Immature natural killer cell (primary cell): ENCODE data around the gene BTG4. TPM values are rescaled to one million over a fixed set of nuclear protein-coding genes. Genes with fewer than 3 reads are reported as not detected.

Source experiments
- DNase-seq, 3 donors: peaks; one replicate each; pipeline ENCODE4 v3.0.0; 2022; ENCODE audit warnings: mixed read lengths in 1 of 3
- H3K27ac Mint-ChIP-seq, 6 donors: one replicate each; pipeline ENCODE4 v1.8.0; 2020; ENCODE audit warnings: mixed read lengths in 6 of 6, mild to moderate bottlenecking in 5 of 6, inconsistent platforms in 4 of 6, moderate library complexity in 3 of 6
- H3K27me3 Mint-ChIP-seq, 3 donors: one replicate each; pipeline ENCODE4 v1.8.0; 2020 to 2021; ENCODE audit warnings: low read depth in 3 of 3, mild to moderate bottlenecking in 3 of 3, mixed read lengths in 3 of 3, moderate library complexity in 3 of 3, inconsistent platforms in 1 of 3
- H3K36me3 Mint-ChIP-seq, 3 donors: one replicate each; pipeline ENCODE4 v1.8.0; 2020; ENCODE audit warnings: mixed read lengths in 3 of 3, inconsistent platforms in 2 of 3, mild to moderate bottlenecking in 2 of 3
- H3K4me1 Mint-ChIP-seq, 2 donors: one replicate each; pipeline ENCODE4 v1.8.0; 2020; ENCODE audit warnings: inconsistent platforms in 2 of 2, mild to moderate bottlenecking in 2 of 2, mixed read lengths in 2 of 2, moderate library complexity in 1 of 2
- H3K4me3 Mint-ChIP-seq, 5 donors: one replicate each; pipeline ENCODE4 v1.8.0; 2020; ENCODE audit warnings: mild to moderate bottlenecking in 5 of 5, mixed read lengths in 5 of 5, inconsistent platforms in 3 of 5, moderate library complexity in 3 of 5
- H3K9me3 Mint-ChIP-seq, 6 donors: one replicate each; pipeline ENCODE4 v1.8.0; 2020; ENCODE audit warnings: mild to moderate bottlenecking in 6 of 6, mixed read lengths in 6 of 6, inconsistent platforms in 4 of 6, moderate library complexity in 3 of 6
- polyA plus RNA-seq, 3 donors: library from polyadenylated mRNA; unstranded; fragments of 300-500 nt; fragmentation: Illumina TruSeq; gene quantifications; one replicate each; pipeline ENCODE4 v1.2.3, GENCODE V29; 2021

The BTG4 gene
- polyA plus RNA-seq, 3 donors from 2014 or later = not detected

- Mint-ChIP-seq H3K36me3 (no peaks in the 10 kb centered on the region), H3K27ac (no peak overlapping the region), H3K9me3 (peaks cover 0 to 2% (median 0%) of the 10 kb centered on the region in 6 donors), H3K4me3 (no peak overlapping the region), H3K4me1 (no peaks in the 10 kb centered on the region), H3K27me3 (peaks cover 0 to 10% (median 2%) of the 10 kb centered on the region in 3 donors)
- DNase-seq = no peak
These were observed 48.9 kb downstream of the BTG4 start for GRCh38 chr11:111463276-111463675.

- Mint-ChIP-seq H3K27ac (no peak overlapping the region), H3K4me1 (no peaks in the 10 kb centered on the region), H3K9me3 (peaks cover 0 to 2% (median 0%) of the 10 kb centered on the region in 6 donors), H3K27me3 (peaks cover 0 to 10% (median 4%) of the 10 kb centered on the region in 3 donors), H3K4me3 (no peak overlapping the region), H3K36me3 (no peaks in the 10 kb centered on the region)
- DNase-seq = no peak
These were observed 49.9 kb downstream of the BTG4 start for GRCh38 chr11:111462329-111462728.

- Mint-ChIP-seq H3K27ac (no peak overlapping the region), H3K4me1 (no peaks in the 10 kb centered on the region), H3K4me3 (no peak overlapping the region), H3K9me3 (peaks cover 0 to 2% (median 0%) of the 10 kb centered on the region in 6 donors), H3K27me3 (peaks cover 0 to 10% (median 4%) of the 10 kb centered on the region in 3 donors), H3K36me3 (no peaks in the 10 kb centered on the region)
- no peak for DNase-seq
These were observed 50.5 kb downstream of the BTG4 start for GRCh38 chr11:111461460-111462235.

- Mint-ChIP-seq H3K4me1 (no peaks in the 10 kb centered on the region), H3K4me3 (no peak overlapping the region), H3K27ac (no peak overlapping the region), H3K27me3 (peaks cover 0 to 10% (median 4%) of the 10 kb centered on the region in 3 donors), H3K36me3 (no peaks in the 10 kb centered on the region), H3K9me3 (peaks cover 0 to 2% (median 0%) of the 10 kb centered on the region in 6 donors)
- no peak for DNase-seq
These were observed 51.3 kb downstream of the BTG4 start for GRCh38 chr11:111460856-111461255.

- Mint-ChIP-seq H3K9me3 (peaks cover 0 to 2% (median 0%) of the 10 kb centered on the region in 6 donors), H3K36me3 (no peaks in the 10 kb centered on the region), H3K4me1 (no peaks in the 10 kb centered on the region), H3K4me3 (no peak overlapping the region), H3K27me3 (peaks cover 0 to 10% (median 4%) of the 10 kb centered on the region in 3 donors), H3K27ac (no peak overlapping the region)
- no peak for DNase-seq
These were observed 51.8 kb downstream of the BTG4 start for GRCh38 chr11:111460340-111460739.

GRCh38 chr11:111459506-111460270, 52.5 kb downstream of the BTG4 start:
- no peaks in the 10 kb centered on the region for H3K36me3 Mint-ChIP-seq
- no peak for DNase-seq
- H3K4me1 Mint-ChIP-seq = no peaks in the 10 kb centered on the region
- peaks cover 0 to 10% (median 4%) of the 10 kb centered on the region in 3 donors for H3K27me3 Mint-ChIP-seq
- no peaks in the 10 kb centered on the region for H3K9me3 Mint-ChIP-seq
- no peak overlapping the region for H3K4me3 Mint-ChIP-seq
- no peak overlapping the region for H3K27ac Mint-ChIP-seq

GRCh38 chr11:111457731-111458368, 54.3 kb downstream of the BTG4 start:
- H3K4me3 Mint-ChIP-seq = no peak overlapping the region
- H3K9me3 Mint-ChIP-seq = no peaks in the 10 kb centered on the region
- peaks cover 0 to 11% (median 4%) of the 10 kb centered on the region in 3 donors for H3K27me3 Mint-ChIP-seq
- no peak for DNase-seq
- H3K36me3 Mint-ChIP-seq = no peaks in the 10 kb centered on the region
- H3K4me1 Mint-ChIP-seq = no peaks in the 10 kb centered on the region
- no peak overlapping the region for H3K27ac Mint-ChIP-seq

GRCh38 chr11:111456859-111457730, 55.1 kb downstream of the BTG4 start:
- DNase-seq = no peak
- H3K27me3 Mint-ChIP-seq = peaks cover 0 to 11% (median 4%) of the 10 kb centered on the region in 3 donors
- no peak overlapping the region for H3K4me3 Mint-ChIP-seq
- no peaks in the 10 kb centered on the region for H3K4me1 Mint-ChIP-seq
- no peak overlapping the region for H3K27ac Mint-ChIP-seq
- no peaks in the 10 kb centered on the region for H3K9me3 Mint-ChIP-seq
- no peaks in the 10 kb centered on the region for H3K36me3 Mint-ChIP-seq

- Mint-ChIP-seq H3K36me3 (no peaks in the 10 kb centered on the region), H3K27ac (no peak overlapping the region), H3K27me3 (peaks cover 0 to 9% (median 4%) of the 10 kb centered on the region in 3 donors)
These were observed 55.9 kb downstream of the BTG4 start for GRCh38 chr11:111456086-111456858.

GRCh38 chr11:111455291-111456085, 56.7 kb downstream of the BTG4 start:
- no peaks in the 10 kb centered on the region for H3K36me3 Mint-ChIP-seq
- DNase-seq = no peak
- H3K9me3 Mint-ChIP-seq = no peaks in the 10 kb centered on the region
- peaks cover 0 to 8% (median 4%) of the 10 kb centered on the region in 3 donors for H3K27me3 Mint-ChIP-seq
- no peak overlapping the region for H3K4me3 Mint-ChIP-seq
- no peaks in the 10 kb centered on the region for H3K4me1 Mint-ChIP-seq
- H3K27ac Mint-ChIP-seq = no peak overlapping the region

More at GRCh38 chr11:111456086-111456858, 55.9 kb downstream of the BTG4 start:
- Mint-ChIP-seq H3K4me3 (no peak overlapping the region), H3K9me3 (no peaks in the 10 kb centered on the region), H3K4me1 (no peaks in the 10 kb centered on the region)
- DNase-seq = no peak

- no peaks in the 10 kb centered on the region for H3K4me1 Mint-ChIP-seq
- no peak for DNase-seq
- H3K27me3 Mint-ChIP-seq = peaks cover 0 to 5% (median 1%) of the 10 kb centered on the region in 3 donors
These were observed 57.5 kb downstream of the BTG4 start for GRCh38 chr11:111454561-111455192.

More at GRCh38 chr11:111454561-111455192, 57.5 kb downstream of the BTG4 start:
- Mint-ChIP-seq H3K27ac (peak overlapping the region in 1 of 6 donors; percentile 8), H3K4me3 (no peak overlapping the region), H3K36me3 (no peaks in the 10 kb centered on the region), H3K9me3 (no peaks in the 10 kb centered on the region)
